Ishikawa (cell line): ENCODE results near the gene BCKDHA.

Experiments used
- EP300 ChIP-seq: IDR thresholded peaks from 2 replicates; pipeline ENCODE4 v1.6.1; 2012; ENCODE audit warnings: borderline replicate concordance
- MAX ChIP-seq: IDR thresholded peaks from 2 replicates; pipeline ENCODE4 v1.6.1; 2012
- TCF12 ChIP-seq: IDR thresholded peaks from 2 replicates; pipeline ENCODE4 v1.6.1; 2012; ENCODE audit warnings: low read depth
- YY1 ChIP-seq: IDR thresholded peaks from 2 replicates; pipeline ENCODE4 v1.6.1; 2012; ENCODE audit warnings: low read depth

- TF ChIP-seq MAX = peak; percentile 100
- TF ChIP-seq YY1 = peak; percentile 94
- no peak for TF ChIP-seq EP300
- peak; percentile 21; the same call in 1 of the 2 replicates for TF ChIP-seq TCF12
These were observed at the start of gene BCKDHA, which contains the start of gene EXOSC5 for GRCh38 chr19:41397086-41398049.
